Body of pancreas (tissue), 4 donors: ENCODE measurements around the gene CELSR1. TPM values are rescaled to one million over a fixed set of nuclear protein-coding genes. Genes with fewer than 3 reads are reported as not detected.
"Not testable (repeated sequence)": the region's sequence is repeated elsewhere in the genome, so short reads cannot be mapped to it uniquely, and the experiment has no call there.

Experiments used
- ATAC-seq: fragments of 150-250 bp; one replicate; pipeline ENCODE4 v1.9.1; 2016
- DNase-seq, 4 donors: peaks; one replicate each; pipeline ENCODE4 v3.0.0-alpha.2; 2019
- H3K27ac ChIP-seq, 4 donors: fragments of 200-600 bp; sonication (generic); 1 replicate in 3 of 4; 2 replicates in 1 of 4; pipeline versions ENCODE4 v1.5.1 to v1.6.1; 2016 to 2019; ENCODE audit warnings: mild to moderate bottlenecking in 1 of 4, mixed read lengths in 1 of 4, moderate library complexity in 1 of 4
- H3K27me3 ChIP-seq, 2 donors: fragments of 200-600 bp; sonication (generic); one replicate each; pipeline ENCODE4 v1.6.0; 2016; ENCODE audit warnings: mild to moderate bottlenecking in 1 of 2
- H3K36me3 ChIP-seq, 2 donors: fragments of 200-600 bp; sonication (generic); replicated peaks in 1 of 2; 2 replicates each; pipeline ENCODE4 v1.5.1; 2016; ENCODE audit warnings: low read depth in 2 of 2; ENCODE audit not compliant: insufficient read depth in 1 of 2
- H3K4me1 ChIP-seq: fragments of 200-600 bp; sonication (generic); one replicate; pipeline ENCODE4 v1.6.0; 2016
- H3K4me3 ChIP-seq, 2 donors: fragments of 200-600 bp; sonication (generic); 1 replicate in 1 of 2; 2 replicates in 1 of 2; pipeline ENCODE4 v1.5.1; 2016 to 2019
- H3K9me3 ChIP-seq, 3 donors: fragments of 200-600 bp; sonication (generic); 1 replicate in 2 of 3; 2 replicates in 1 of 3; pipeline ENCODE4 v1.5.1; 2016
- CTCF ChIP-seq, 7 experiments: fragments of 450-650 bp in 4 of 7; fragments of 200-600 bp in 3 of 7; sonication (generic) in 3 of 7; IDR thresholded peaks; one replicate each; pipeline ENCODE4 v1.5.1; 2016 to 2019; ENCODE audit warnings: antibody characterized with exemption in 7 of 7
- POLR2A ChIP-seq, 3 donors: fragments of 450-650 bp; IDR thresholded peaks; one replicate each; pipeline ENCODE4 v1.6.1; 2016; ENCODE audit warnings: antibody characterized with exemption in 3 of 3, mild to moderate bottlenecking in 2 of 3
- WGBS, 2 donors: methylation state at CpG; one replicate each; pipeline ENCODE4 v1.1.5; 2017; 5-methylcytosine and 5-hydroxymethylcytosine counted together
- intact Hi-C: fragments of 100-400 bp; cut with DNase I; formaldehyde crosslinking; loops from one replicate; pipeline ENCODE4 v1.15.1; 2023
- total RNA-seq, 2 donors: library from RNA; depleted of rRNA; stranded (reverse); fragments of >200 nt; gene quantifications; one replicate each; pipeline ENCODE4 v1.1.0, GENCODE V29; 2016

Gene CELSR1
- total RNA-seq, 2 donors from 2014 or later: 0.66 to 3.6 TPM

- Histone ChIP-seq H3K9me3 (no peaks in the 10 kb centered on the region), H3K27me3 (no peaks in the 10 kb centered on the region), H3K27ac (no peak overlapping the region), H3K36me3 (no peaks in the 10 kb centered on the region), H3K4me3 (no peak overlapping the region), H3K4me1 (no peaks in the 10 kb centered on the region)
- intact Hi-C loops: no loop called here
- DNase-seq (no peak), ATAC-seq (no peak)
- TF ChIP-seq CTCF (IDR thresholded peaks at IDR 0.05) (no peak), POLR2A (IDR thresholded peaks at IDR 0.05) (no peak)
- 77 to 92% methylated on average over 11 to 15 of the region's 15 CpGs for WGBS, 2 donors
These were observed 130.6 kb downstream of the CELSR1 start for GRCh38 chr22:46406791-46407190.

GRCh38 chr22:46406349-46406748, 131.1 kb downstream of the CELSR1 start:
- no peak overlapping the region for H3K27ac ChIP-seq
- TF ChIP-seq CTCF (IDR thresholded peaks at IDR 0.05) (no peak), POLR2A (IDR thresholded peaks at IDR 0.05) (no peak)
- no peaks in the 10 kb centered on the region for H3K4me1 ChIP-seq
- H3K9me3 ChIP-seq: no peaks in the 10 kb centered on the region
- ATAC-seq: no peak
- no peaks in the 10 kb centered on the region for H3K36me3 ChIP-seq
- 91 to 100% methylated on average over 1 to 8 of the region's 8 CpGs for WGBS, 2 donors
- no peaks in the 10 kb centered on the region for H3K27me3 ChIP-seq
- intact Hi-C loops: no loop called here
- DNase-seq: no peak
- H3K4me3 ChIP-seq: no peak overlapping the region

DNA sequence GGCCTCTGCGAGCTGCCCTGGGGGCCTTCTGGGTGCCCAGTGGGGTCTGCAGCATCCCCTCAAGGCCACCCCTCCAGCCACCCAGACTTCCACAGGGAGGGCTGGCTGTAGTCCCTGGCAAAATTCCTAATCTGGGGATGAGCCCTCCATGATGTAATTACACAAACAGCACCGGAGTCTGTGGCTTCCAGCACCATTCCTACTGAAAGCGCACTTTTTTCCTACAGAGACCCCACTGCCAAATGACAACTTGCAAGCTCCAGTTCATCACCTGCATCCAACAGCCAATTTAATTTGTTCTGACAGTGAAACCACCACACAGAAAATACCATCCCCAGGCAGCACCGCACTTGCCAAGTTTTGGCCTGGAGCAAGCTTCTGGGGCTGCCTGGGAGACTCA, 131.5 kb downstream of the CELSR1 start:
- no peak overlapping the region for H3K4me3 ChIP-seq
- 83 to 89% methylated on average over 3 to 4 of the region's 4 CpGs for WGBS, 2 donors
- intact Hi-C loops: no loop called here
- H3K36me3 ChIP-seq: no peaks in the 10 kb centered on the region
- H3K27me3 ChIP-seq: no peaks in the 10 kb centered on the region
- H3K4me1 ChIP-seq: no peaks in the 10 kb centered on the region
- DNase-seq (no peak), ATAC-seq (no peak)
- no peaks in the 10 kb centered on the region for H3K9me3 ChIP-seq
- no peak for TF ChIP-seq CTCF (IDR thresholded peaks at IDR 0.05)
- no peak for TF ChIP-seq POLR2A (IDR thresholded peaks at IDR 0.05)
- no peak overlapping the region for H3K27ac ChIP-seq

GRCh38 chr22:46403880-46404279, 133.5 kb downstream of the CELSR1 start:
- H3K9me3 ChIP-seq, H3K27ac ChIP-seq, intact Hi-C loops, H3K4me1 ChIP-seq, H3K27me3 ChIP-seq, H3K4me3 ChIP-seq, DNase-seq, ATAC-seq, H3K36me3 ChIP-seq: not testable (repeated sequence)
- 83 to 91% methylated on average over 7 of the region's 7 CpGs for WGBS, 2 donors

DNA sequence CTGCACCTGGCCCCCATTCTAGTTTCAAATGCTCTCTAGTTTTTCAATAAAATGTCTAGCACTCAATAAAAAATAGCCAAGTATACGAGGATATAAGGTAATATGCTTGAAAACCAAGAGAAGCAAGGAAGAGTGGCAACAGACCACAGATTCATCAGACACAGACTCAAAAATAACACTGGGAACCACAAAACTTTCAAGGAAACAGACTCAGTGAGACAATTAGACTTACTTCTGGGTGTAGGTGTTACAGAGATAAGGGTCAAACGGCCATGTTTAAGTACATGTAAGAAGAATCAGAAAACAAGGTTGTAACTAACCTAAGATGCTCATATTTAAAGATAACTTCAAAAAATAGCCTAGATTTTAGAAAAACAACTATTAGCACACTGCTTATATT, 134.9 kb downstream of the CELSR1 start:
- no peak for ATAC-seq
- WGBS, 2 donors: 58 to 67% methylated on average over 2 of the region's 2 CpGs

More for the DNA sequence above, 134.9 kb downstream of the CELSR1 start:
- no peak overlapping the region for H3K27ac ChIP-seq
- no peak overlapping the region for H3K4me3 ChIP-seq
- H3K36me3 ChIP-seq: no peaks in the 10 kb centered on the region
- DNase-seq: no peak
- no peaks in the 10 kb centered on the region for H3K4me1 ChIP-seq
- no peak for TF ChIP-seq CTCF (IDR thresholded peaks at IDR 0.05)
- TF ChIP-seq POLR2A (IDR thresholded peaks at IDR 0.05): no peak
- H3K27me3 ChIP-seq: no peaks in the 10 kb centered on the region
- intact Hi-C loops: no loop called here
- H3K9me3 ChIP-seq: no peaks in the 10 kb centered on the region
